G401.6 (cell line): ENCODE data around the gene BLOC1S6.

ENCODE experiments used
- FAIRE-seq: peaks from 2 replicates; lab custom pipeline; 2012; peaks lifted over from hg19 to GRCh38; lab: Jason Lieb, UNC

The BLOC1S6 gene, protein sequence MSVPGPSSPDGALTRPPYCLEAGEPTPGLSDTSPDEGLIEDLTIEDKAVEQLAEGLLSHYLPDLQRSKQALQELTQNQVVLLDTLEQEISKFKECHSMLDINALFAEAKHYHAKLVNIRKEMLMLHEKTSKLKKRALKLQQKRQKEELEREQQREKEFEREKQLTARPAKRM

DNA sequence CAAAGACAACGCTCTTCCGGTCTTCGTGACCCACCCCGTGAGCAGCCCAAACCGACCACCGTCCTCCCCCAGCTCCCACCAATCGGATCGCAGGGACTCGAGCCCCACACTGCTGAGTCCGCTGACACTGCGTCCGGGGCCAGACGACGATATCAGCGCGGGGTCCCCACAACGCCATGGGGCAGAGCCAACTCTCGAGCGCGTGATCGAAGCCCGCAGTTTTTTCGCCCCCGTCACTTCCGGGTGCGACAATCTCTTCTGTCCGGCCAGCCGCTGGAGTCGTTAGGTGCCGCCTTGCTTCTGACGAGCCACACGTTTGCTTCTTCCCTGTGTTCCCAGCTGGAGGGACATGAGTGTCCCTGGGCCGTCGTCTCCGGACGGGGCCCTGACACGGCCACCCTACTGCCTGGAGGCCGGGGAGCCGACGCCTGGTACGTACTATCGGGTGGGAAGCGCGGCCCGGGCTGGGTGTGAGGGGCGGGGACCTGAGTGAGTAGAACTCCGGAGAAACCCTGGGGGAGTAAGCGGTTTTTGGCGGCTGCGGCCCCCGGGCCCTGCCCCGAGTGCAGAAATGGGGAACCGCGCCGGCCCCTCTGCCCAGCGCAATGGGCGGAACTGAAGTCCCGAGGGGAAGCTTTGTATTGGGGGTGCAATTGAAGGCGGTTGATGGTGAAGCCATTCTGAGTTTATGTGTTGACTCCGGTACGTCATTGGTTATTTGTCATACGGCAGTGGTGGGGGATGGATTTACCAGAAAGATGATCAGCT lies at the start of gene BLOC1S6:
Gene BLOC1S6 (plus strand): TSS at position 285 of the 768 bp plus-strand sequence. CDS start 65 bp downstream, at position 350.
- peak; percentile 81 for FAIRE-seq

DNA sequence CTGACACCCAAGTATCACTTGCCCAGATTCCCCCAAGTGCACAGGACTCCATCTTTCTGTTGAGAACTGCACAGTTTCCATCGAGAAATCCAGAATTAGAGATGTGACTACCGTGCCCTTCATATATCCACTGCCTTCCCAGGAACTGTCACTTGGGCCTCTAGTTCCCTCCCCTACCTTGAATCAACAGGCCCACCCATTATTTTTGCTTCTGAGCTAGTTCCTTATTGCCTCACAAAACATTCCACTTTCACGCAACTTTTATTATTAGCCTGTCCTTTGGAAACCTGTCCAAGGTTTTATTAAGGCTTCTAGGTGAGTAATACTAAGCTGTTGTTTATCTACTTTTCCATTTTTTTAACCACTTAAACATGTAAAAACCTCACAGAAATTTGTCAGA lies 47.5 kb upstream of the BLOC1S6 start:
- no peak for FAIRE-seq

DNA sequence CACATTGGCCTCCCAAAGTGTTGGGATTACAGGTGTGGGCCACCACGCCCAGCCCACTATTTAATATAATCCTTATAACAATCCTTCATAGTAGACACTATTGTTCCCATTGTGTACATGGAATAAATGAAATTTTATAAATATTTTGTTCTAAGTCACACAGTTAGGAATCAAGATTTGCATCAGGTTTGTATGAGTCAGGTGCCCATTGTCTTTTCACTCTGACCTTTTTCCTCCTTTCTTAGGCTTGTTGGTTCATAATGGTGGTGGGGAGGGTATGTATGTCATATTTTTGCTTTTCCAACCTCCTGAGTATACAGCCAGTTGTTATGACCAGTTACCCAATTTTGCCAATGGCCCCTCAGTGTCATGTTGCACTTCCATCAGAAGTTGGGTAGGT lies 46.6 kb upstream of the BLOC1S6 start:
- no peak for FAIRE-seq

DNA sequence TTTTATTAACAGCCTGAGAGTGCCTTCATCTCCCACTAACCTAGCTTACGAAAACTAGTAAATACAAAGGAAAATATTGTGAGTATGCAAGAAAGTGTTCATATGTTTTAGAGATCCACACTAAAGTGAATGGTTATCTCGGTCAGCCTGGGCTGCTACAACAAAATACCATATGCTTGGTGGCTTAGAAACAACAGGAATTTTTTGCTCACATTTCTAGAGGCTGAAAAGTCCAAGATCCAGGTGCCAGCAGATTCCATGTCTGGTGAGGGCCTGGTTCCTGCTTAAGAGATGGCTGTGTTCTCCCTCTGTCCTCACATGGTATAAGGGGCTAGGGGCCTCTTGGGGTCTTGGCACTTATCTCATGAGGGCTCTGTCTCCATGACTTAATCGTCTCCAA lies 44.1 kb upstream of the BLOC1S6 start:
- no peak for FAIRE-seq

DNA sequence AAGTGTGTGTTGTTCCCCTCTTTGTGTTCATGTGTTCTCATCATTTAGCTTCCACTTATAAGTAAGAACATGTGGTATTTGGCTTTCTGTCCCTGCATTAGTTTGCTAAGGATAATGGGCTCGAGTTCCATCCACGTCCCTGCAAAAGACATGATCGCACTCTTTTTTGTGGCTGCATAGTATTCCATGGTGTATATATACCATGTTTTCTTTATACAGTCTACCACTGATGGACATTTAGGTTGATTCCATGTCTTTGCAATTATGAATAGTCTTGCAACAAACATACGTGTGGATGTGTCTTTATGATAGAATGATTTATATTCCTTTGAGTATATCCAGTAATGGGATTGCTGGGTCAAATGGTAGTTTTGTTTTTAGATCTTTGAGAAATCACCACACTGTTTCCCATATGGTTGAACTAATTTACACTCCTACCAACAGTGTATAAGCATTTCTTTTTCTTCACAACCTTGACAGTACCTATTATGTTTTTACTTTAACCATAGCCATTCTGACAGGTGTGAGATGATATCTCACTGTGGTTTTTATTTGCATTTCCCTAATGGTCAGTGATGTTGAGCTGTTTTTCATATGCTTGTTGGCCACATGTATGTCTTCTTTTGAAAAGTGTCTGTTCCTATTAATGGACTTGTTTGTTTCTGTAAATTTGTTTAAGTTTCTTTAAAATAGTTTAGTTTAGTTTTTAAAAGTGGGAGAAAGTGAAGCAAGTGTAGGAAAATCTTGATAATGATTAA lies 42.7 kb upstream of the BLOC1S6 start:
- no peak for FAIRE-seq

DNA sequence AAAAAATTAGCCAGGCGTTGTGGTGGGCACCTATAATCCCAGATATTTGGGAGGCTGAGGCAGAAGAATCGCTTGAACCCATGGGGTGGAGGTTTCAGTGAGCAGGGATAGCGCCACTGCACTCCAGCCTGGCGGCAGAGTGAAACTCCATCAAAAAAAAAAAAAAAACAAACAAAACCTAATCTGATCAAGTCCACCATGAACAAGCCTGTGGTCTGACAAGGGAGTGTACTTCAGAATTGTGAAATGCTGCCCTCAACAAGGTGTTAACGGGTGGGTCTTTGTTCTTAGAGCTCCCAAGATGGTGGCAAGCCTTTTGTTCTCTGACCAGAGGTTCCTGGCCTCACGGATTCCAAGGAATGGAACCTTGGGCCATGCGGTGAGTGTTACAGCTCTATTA lies 40.4 kb upstream of the BLOC1S6 start:
- no peak for FAIRE-seq

DNA sequence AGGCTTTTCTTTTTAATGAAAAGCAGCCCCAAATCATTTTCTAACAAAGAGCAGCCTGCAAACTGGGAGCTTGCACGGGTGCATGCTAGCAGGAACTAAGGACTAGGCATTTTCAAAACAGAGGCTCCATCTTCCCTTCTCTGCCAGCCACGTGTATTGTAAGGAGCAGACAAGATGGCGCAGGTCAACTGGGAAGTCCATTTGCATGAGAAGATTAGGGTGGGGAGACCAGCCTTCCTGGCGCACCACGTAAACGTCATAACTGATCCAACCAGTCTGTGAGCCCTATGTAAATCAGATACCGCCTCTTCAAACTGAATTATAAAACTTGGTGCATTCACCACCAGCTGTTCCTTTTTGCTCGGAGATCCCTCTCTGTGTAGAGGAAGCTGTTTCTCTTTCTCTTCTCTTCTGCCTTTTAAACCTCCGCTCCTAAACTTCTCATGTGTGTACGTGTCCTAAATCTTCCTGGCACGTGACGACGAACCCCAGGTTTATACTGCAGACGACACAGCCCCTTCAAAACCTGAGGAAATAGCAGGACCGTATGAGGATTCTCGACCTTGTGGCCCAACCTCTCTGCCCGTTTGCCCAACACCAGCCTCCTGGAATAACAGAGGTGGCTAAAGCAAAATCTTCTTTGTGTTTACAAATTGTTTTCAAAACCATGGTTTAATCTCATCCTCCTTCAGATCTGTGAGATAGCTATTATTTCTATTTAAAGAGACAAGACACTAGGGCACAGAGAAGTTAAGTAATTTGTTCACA lies 38.2 kb upstream of the BLOC1S6 start:
- no peak for FAIRE-seq

DNA sequence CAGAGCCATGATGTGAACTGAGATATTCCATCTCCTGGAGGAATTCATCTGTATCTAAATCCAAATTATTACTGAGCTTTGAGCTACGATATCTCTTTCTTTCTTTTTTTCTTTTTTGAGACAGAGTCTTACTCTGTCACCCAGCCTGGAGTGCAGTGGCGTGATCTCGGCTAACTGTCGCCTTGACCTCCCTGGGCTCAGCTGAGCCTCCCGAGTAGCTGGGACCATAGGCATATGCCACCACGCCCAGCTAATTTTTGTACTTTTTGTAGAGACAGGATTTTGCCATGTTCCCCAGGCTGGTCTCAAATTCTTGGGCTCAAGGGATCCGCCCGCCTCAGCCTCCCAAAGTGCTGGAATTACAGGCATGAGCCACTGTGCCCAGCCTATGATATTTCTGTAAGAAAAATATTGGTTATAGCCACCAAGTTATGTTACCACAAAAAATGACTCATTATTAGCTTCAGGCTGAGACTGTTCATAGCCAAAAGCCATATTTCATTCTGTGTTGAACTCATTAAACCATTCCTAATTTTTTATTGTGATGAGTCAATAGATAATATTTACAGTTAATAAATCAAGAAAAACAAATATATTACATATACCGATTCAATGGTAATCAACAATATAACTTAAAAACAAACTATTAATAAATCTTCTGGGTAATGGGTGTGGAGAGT lies 37.5 kb upstream of the BLOC1S6 start:
- FAIRE-seq = no peak

DNA sequence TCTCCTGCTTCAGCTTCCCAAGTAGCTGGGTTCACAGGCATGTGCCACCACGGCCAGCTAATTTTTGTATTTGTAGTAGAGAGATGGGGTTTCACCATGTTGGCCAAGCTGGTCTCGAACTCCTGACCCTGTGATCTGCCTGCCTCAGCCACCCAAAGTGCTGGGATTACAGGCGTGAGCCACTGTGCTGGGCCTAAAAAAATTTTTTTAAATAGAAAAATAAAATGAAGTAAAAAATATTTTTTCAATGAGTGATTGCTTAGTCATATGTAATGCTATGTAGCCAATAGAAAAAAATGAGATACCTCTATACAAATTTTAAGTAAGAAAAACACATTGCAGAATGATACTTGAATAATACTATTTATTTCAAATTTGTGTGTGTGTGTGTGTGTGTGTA lies 36.7 kb upstream of the BLOC1S6 start:
- FAIRE-seq = no peak

DNA sequence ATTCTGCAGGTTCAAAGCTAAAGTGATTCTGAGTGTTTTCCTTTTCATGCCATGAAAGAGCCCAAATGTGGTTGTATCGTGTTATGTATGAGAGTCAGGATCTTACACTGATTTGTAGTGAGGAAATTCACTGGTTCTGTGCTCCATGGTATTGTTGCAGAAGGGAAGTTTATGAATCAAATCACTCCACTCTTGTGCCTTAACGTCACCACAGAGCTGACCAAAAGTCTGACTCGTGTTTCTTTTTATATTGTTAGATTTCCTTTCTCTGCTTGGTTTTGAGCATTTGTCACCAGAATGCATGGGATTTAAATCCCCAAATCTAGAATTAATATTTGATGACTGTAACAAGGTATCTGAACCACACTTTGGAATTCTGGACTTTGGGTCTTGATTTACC lies 35.5 kb upstream of the BLOC1S6 start:
- FAIRE-seq = no peak

DNA sequence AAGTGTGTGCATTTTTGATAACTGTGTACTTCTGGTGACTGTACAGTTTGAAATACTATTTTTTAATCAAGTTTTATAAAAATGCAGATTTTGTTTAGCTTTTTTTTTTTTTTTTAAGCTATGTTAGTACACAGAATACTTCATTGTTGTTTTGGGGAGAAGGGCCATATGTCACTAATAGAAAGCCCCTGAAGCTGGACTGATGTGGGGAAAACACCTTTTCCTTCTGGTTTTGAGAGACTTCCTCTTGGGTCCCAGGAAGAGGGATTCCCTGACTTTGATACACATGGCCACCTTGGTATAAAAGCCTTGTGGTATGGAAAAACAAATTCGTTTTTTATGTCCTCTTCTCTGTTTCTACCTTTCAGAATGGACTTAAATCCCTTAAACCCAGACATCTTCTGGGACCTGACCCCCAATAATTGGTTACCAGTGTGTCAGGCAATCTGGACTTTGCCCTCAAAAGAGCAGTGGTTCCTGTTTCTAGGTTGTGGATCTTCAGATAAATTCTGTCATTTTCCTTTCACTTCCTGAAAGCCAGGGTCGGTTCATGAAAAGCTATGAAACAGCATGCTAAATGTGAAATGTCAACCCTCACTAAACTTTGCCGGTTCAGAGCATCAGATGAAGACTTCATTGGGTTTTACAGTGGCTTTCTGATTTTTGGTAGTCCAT lies 31.1 kb upstream of the BLOC1S6 start:
- no peak for FAIRE-seq

DNA sequence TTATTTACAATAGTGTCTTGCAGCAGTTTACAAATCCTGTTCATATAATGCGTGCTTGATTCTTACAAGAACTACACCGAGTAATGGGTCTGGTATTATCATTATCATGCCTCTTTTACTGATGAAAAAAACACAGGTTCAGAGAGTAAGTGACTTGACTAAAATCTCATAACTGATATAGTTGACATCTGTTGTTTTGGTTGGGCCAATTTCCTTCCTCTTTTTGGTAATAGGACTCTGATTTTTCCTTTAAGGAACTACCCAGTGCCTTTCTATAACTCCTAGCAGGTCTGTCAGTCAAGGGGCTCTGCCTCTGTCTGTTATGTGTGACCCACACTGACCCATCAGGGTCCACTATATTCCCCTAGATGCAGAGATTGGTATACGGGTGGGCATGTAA lies 14.6 kb upstream of the BLOC1S6 start:
- FAIRE-seq = no peak

DNA sequence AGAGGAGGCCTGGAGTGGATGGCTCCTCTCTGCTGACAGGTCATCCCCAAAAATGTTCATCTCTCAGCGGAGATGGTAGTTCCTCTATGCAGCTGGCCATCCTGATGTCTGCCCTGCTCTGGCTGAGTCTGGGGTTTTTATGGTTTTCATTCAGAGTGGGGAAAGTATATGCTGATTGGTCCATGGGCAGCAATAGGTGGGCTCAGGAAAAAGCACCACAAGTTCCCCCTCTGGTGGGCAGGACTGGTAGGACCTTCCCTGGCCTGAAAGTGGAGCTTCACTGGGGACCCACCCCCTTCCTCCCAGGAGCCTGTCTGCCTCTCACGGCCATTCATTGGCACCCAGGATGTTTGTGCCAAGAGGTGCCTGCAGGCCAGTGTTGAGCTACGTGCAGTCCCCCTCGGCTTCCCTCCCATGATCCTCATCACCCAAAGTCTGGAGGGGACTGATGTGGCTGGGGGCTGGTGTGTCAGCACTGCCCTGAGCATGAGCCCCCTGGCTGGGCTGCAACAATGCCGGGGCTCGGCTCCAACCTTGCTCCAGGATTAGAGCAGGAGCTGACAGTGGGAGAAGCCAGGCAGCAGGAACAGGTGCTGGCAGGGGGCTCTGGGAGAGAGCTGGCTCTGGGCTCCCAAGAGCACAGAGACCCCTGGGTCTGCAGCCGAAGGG lies 13.1 kb upstream of the BLOC1S6 start:
- peak; percentile 13 for FAIRE-seq

DNA sequence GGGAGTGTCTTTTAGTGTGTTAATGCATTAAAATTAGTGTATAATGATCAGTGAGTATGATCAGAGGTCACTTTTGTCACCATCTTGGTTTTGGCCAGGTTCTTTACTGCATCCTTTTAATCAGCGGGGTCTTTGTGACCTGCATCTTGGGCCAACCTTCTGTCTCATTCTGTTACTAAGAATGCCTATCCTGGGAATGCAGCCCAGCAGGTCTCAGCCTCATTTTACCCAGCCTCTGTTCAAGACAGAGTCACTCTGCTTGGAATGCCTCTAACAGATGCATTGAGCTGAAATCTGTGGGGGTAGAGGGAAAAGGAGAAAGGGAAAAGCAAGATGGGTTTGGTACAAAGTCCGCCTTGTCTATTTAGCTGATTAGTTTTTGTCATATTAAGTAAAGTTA lies 5.3 kb upstream of the BLOC1S6 start:
- no peak for FAIRE-seq

DNA sequence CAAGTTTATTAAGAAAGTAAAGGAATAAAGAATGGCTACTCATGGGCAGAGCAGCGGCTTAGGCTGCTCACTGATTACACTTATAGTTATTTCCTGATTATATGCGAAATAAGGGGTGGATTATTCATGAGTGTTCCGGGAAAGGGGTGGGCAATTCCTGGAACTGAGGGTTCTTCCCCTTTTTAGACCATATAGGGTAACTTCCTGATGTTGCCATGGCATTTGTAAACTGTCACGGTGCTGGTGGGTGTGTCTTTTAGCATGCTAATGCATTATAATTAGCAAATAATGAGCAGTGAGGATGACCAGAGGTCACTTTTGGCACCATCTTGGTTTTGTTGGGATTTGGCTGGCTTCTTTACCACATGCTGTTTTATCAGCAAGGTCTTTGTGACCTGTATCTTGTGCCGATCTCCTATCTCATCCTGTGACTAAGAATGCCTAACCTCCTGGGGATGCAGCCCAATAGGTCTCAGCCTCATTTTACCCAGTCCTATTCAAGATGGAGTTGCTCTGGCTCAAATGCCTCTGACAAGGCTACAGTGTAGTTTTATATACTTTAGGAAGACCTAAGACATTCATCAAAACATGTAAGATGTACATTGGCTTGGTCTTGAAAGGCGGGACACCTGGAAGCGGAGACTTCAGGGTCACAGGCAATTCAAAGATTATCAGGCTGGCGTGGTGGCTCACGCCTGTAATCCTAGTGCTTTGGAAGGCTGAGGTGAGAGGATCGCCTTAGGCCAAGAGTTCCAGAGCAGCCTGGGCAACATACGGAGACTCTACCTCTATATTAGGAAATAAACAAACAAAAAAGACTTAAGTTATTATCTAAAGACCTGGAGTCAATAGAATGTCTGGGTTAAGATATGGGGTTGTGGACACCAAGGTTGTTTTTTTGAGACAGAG lies 3.2 kb upstream of the BLOC1S6 start:
- FAIRE-seq = no peak

DNA sequence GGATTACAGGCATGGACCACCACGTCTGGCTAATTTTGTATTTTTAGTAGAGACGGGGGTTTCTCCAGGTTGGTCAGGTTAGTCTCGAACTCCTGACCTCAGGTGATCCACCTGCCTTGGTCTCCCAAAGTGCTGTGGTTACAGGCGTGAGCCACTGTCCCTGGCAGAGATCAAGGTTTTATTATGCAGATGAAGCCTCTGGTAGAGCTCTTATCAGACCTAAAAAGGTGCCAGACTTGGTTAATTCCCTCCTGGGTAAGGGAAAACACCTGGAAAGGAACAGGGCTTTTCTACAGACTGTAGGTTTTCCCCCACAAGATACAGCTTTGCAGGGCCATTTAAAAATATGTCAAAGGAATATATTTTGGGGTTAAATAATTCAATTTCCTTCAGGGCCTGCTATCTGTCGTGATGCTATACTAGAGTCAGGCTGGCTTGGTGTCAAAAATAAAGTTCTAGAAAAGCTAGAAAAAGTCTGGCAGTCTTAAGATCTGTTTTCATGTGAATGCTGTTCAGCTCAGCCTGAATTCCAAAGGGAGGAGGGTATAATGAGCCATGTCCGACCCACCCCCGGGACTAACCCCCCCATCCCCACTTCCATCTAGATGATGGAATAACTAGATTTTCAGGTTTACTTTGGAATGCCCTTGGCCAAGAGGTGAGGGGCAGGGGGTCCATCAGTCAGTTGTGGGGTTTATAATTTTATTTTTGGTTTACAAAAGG lies 1.9 kb upstream of the BLOC1S6 start:
- no peak for FAIRE-seq

DNA sequence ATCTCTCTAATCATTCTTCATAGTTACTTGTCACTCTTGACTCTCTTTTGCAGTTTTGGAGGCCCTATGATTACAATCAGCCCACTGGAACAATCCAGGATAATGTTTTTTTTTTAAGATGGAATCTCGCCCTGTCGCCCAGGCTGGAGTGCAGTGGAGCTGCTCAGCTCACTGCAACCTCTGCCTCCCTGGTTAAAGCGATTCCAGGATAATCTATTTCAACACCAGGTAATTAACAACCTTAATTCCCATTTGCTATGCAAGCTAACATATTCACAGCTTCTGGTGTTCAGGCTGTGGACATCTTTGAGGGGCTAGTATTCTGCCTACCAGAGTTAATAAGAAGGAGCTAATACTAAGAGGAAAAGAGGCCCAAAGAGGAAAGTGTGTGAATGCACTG lies 1.1 kb upstream of the BLOC1S6 start:
- FAIRE-seq = no peak

DNA sequence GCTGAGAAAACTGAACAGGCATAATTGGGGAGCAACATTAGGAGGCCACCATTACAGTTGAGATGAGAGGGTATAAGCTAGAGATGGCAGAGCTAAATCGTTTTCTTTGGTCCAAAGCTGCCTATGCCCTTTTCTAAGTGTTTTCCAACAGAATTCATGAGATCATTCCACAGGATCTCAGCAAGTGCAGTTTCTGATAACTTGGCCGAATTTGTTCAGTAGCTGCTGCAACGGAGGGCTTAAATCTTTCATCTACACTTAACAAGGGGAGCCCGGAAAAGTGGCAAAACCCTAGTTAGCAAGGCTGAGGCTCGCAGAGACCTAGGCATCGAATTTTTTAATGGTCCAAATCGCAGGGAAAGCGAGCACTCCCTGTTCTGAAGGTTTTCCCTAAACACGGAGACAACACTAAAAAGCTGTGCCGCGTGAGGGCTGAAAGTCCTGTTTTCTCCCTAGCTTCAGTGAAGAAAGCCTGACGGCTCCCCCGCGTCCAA lies 531 bp upstream of the BLOC1S6 start:
- no peak for FAIRE-seq

DNA sequence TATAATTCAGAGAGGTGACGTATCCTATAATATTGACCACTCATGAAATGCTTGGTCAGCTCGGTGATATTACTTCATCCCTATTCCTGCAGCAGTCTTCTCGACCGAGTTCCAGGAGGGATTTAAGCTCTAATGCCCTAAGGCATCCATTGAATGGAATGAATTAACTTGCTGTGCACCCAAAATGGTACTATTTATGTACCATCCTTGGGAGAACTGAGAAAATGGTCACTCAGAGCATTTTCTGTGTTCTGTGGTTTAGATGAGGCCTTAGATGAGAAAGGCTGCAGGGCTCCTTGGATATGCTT lies 638 bp downstream of the BLOC1S6 start:
- FAIRE-seq = no peak
